Retinal pigment epithelial cell (primary cell): ENCODE results near the gene DLX6.

Experiments used
- DNase-seq: peaks from one replicate; pipeline ENCODE4 v3.0.0-alpha.2; 2010; ENCODE audit warnings: low read depth
- H3K4me3 ChIP-seq: 2 replicates; pipeline ENCODE4 v1.5.1; 2011; ENCODE audit warnings: mild to moderate bottlenecking, low read length, control low read depth, moderate library complexity
- TF ChIP-seq, protein P1 (sequence below): conservative IDR thresholded peaks from 2 replicates; pipeline ENCODE4 v1.5.1; 2011; ENCODE audit warnings: low read depth, low read length, control low read depth, inconsistent platforms

Gene DLX6

GRCh38 chr7:97001221-97001620, 4.1 kb upstream of the DLX6 start:
- TF ChIP-seq, protein P1, sequence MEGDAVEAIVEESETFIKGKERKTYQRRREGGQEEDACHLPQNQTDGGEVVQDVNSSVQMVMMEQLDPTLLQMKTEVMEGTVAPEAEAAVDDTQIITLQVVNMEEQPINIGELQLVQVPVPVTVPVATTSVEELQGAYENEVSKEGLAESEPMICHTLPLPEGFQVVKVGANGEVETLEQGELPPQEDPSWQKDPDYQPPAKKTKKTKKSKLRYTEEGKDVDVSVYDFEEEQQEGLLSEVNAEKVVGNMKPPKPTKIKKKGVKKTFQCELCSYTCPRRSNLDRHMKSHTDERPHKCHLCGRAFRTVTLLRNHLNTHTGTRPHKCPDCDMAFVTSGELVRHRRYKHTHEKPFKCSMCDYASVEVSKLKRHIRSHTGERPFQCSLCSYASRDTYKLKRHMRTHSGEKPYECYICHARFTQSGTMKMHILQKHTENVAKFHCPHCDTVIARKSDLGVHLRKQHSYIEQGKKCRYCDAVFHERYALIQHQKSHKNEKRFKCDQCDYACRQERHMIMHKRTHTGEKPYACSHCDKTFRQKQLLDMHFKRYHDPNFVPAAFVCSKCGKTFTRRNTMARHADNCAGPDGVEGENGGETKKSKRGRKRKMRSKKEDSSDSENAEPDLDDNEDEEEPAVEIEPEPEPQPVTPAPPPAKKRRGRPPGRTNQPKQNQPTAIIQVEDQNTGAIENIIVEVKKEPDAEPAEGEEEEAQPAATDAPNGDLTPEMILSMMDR: no peak

GRCh38 chr7:97001656-97002554, 3.4 kb upstream of the DLX6 start:
- TF ChIP-seq, protein P1: no peak
- H3K4me3 ChIP-seq: no peak overlapping the region
- DNase-seq: no peak

More at GRCh38 chr7:97001221-97001620, 4.1 kb upstream of the DLX6 start:
- no peak overlapping the region for H3K4me3 ChIP-seq
- DNase-seq: no peak

DNA sequence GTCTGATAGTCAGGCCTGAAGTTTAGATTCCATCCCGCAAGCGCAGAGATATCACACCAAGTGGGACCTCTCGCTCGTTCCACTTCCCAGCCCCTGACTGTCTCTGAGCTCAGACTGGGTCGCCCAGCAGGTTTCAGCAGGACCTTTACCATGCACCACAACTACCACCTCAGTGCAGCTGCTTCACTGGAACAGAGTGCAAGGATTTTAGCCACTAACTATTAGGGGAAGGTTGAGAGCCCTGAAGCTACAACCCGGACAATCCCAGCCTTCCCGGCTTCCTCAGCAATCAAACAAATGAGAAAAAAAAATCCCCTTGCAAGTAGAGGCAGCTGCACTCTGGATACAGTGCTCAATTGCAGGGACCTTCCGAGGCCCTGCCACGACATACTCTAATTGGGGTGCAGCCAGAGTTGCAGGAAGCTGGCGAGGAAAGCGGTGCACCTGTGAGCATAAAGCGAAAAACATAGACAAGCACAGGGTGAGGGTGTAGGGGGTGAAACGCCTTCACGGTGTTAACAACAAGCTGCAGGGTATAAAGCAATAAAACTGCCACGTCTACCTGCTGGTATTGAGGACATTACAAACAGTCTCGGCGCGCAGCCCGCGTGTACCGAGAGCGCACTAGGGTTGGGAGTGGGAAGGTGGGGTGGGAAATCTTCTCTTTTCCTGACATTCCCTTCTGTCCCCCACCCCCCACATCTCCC, 2.6 kb upstream of the DLX6 start:
- no peak for DNase-seq
- TF ChIP-seq, protein P1: no peak
- H3K4me3 ChIP-seq: no peak overlapping the region

DNA sequence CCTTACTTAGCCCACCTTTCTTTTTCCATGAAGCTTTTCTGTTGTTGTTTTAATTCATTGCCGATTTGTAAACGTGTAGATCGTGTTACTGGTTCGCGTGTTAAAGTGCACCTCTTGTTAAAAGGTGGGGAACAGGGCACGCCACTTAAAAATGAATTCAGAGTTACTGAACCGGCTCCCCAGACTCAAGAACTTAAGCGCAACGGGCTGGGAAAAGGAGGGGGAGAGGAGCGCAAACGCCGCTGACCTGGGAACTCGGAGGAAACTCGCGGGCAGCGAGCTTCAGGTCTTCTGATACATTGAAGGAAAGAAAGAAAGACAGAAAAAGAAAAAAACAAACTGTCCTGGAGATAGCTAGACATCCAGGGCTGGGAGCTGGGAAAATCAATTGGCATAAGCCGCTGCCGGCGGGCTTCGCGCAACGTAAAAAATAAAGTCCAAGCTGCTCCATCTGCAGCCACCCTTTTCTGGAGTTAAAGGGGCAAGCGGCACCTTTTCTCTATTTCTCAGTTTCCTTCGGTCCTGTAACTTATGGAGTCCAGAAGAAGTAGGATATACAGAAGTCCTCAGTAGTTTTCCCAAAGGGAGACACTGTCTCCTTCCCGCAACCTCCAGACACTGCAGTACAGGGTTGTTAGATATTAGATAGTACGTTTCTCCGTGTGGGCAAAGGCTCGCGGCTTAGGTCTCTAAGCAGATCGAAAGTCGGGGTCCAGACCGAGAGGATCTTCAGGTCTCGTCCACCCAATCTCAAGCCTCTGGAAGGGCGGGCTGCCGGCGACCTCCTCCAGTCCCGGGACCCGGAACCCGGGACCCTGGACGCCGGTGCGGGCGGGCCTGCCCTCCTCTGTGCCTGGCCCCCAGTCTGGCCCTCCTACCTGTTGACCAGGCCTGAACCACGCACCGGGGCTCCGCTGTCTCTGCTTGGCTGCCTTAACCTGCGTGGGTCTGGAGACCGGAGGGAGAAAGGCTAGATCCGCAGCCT, 1.8 kb upstream of the DLX6 start:
- H3K4me3 ChIP-seq: no peak overlapping the region
- no peak for DNase-seq
- TF ChIP-seq, protein P1: no peak

GRCh38 chr7:97004247-97005182, 838 bp upstream of the DLX6 start:
- TF ChIP-seq, protein P1: no peak
- DNase-seq: no peak
- no peak overlapping the region for H3K4me3 ChIP-seq
